ENCODE measurements around the gene DUSP18.
"Not testable (repeated sequence)": the region's sequence is repeated elsewhere in the genome, so short reads cannot be mapped to it uniquely, and the experiment has no call there.

Gene DUSP18

GRCh38 chr22:30667494-30668385 lies at the start of gene DUSP18:
TSS of gene DUSP18 (minus strand) at chr22:30667875. CDS start at chr22:30664003, 3,872 bp downstream.
- DNase-seq (ENCODE audit: low spot score), result peak; percentile 91

- no peak for DNase-seq (ENCODE audit: low spot score)
Measured at GRCh38 chr22:30714062-30714461, 46.4 kb upstream of the DUSP18 start.

- DNase-seq (ENCODE audit: low spot score), result no peak
Measured at GRCh38 chr22:30712094-30712493, 44.4 kb upstream of the DUSP18 start.

- not testable (repeated sequence) for DNase-seq (ENCODE audit: low spot score)
Measured at GRCh38 chr22:30709980-30710379, 42.3 kb upstream of the DUSP18 start.

- no peak for DNase-seq (ENCODE audit: low spot score)
Measured at GRCh38 chr22:30705710-30706651, 38.3 kb upstream of the DUSP18 start.

- DNase-seq (ENCODE audit: low spot score), result no peak
Measured at GRCh38 chr22:30704978-30705377, 37.3 kb upstream of the DUSP18 start.

- no peak for DNase-seq (ENCODE audit: low spot score)
Measured at GRCh38 chr22:30702856-30703255, 35.2 kb upstream of the DUSP18 start.

- DNase-seq (ENCODE audit: low spot score), result no peak
Measured at GRCh38 chr22:30701872-30702271, 34.2 kb upstream of the DUSP18 start.

GRCh38 chr22:30697975-30698374 lies 30.3 kb upstream of the DUSP18 start:
- no peak for DNase-seq (ENCODE audit: low spot score)

GRCh38 chr22:30695871-30696655 lies 28.4 kb upstream of the DUSP18 start:
- DNase-seq (ENCODE audit: low spot score), result no peak

GRCh38 chr22:30695351-30695851 lies 27.7 kb upstream of the DUSP18 start:
- DNase-seq (ENCODE audit: low spot score), result no peak

GRCh38 chr22:30694640-30695350 lies 27.1 kb upstream of the DUSP18 start, which contains the start of gene OSBP2:
TSS of gene OSBP2 (plus strand) at chr22:30694874. CDS start at chr22:30694910, 36 bp downstream.
- peak; percentile 1 for DNase-seq (ENCODE audit: low spot score)

GRCh38 chr22:30694171-30694639 lies 26.5 kb upstream of the DUSP18 start:
- DNase-seq (ENCODE audit: low spot score), result peak; percentile 37

- no peak for DNase-seq (ENCODE audit: low spot score)
Measured at GRCh38 chr22:30691204-30691603, 23.5 kb upstream of the DUSP18 start.

GRCh38 chr22:30689622-30690021 lies 21.9 kb upstream of the DUSP18 start:
- no peak for DNase-seq (ENCODE audit: low spot score)

- no peak for DNase-seq (ENCODE audit: low spot score)
Measured at GRCh38 chr22:30687358-30687757, 19.7 kb upstream of the DUSP18 start.

- DNase-seq (ENCODE audit: low spot score), result no peak
Measured at GRCh38 chr22:30685178-30685577, 17.5 kb upstream of the DUSP18 start.

GRCh38 chr22:30681831-30682230 lies 14.2 kb upstream of the DUSP18 start:
- no peak for DNase-seq (ENCODE audit: low spot score)

- no peak for DNase-seq (ENCODE audit: low spot score)
Measured at GRCh38 chr22:30680991-30681770, 13.5 kb upstream of the DUSP18 start.

Measured in CD4-positive, alpha-beta T cell treated with Interleukin-6 at 100 ng/mL for 8 hours (primary cell).